Fibroblast of skin of abdomen (primary cell): Measurements from ENCODE around the gene ZNF526.
A peak's percentile ranks its signal among the peaks of the same experiment; 100 is the strongest.

ENCODE experiments used
- DNase-seq: peaks from one replicate; pipeline ENCODE4 v3.0.0-alpha.2; 2013

Gene ZNF526

DNA sequence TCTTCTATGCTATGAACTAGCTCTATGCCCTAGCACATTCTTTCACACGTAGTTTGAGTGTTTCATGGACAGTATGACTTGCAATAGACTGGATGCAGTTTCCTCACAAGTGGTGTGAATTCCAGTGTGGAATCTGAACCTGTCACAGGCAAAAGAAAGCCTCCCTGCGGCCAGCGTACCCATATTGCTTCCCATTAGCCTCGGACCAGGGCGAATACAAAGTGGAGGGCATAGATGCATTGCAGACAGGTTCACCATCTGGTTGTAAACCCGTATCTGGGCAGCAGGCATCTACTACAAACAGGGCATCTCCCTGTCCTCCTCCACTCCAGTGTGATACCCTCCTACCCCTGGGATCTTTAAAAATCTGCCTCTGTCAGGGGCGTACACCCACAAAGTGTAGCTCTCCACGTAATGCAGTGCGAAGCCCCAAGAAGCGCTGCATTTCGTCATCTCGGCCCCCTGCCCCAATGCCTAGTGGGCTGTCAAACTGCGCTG, 47.6 kb downstream of the ZNF526 start:
- DNase-seq, result no peak

- DNase-seq, result peak; percentile 99
Observed at GRCh38 chr19:42268142-42268703, 48.1 kb downstream of the ZNF526 start.

- DNase-seq, result peak; percentile 100
Observed at GRCh38 chr19:42268704-42269477, 48.8 kb downstream of the ZNF526 start, which contains the start of gene CIC. Gene CIC (plus strand): TSS chr19:42269252. CDS start chr19:42271784, 2,532 bp downstream.

GRCh38 chr19:42269478-42270345, 49.6 kb downstream of the ZNF526 start:
- DNase-seq, result no peak

DNA sequence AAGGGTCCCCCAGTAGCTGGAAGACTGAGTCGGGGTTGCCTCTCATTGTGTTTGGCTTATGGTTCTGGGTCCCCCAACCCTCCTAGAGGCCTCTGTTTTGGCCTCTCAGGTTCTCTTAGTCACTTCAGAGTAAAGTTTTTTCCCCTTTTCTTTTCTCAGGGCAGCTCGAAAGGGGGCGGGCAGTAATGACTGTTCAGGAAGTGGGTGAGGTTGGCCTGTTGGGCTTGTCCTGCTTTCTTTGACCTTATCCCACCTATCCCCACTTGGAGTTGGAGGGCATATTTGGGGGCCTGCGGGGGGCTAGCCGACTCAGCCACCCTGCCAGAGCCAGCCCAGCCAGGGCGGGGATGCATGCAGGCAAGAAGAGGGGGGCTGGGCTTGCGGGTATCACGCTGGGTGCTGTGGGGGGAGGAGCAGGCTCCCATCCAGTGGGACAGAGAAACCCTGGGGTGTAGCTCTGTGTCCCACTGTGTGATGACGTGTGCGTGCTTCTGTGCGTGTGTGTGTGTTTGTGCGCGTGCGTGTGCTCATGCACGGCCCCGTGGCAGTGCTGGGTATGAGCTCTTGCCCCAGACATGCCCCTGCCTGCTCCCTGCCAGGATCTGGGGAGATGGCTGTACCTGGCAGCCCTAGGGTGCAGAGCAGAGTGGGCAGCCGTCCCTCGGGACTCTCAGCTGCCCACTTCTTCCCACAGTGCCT, 50.4 kb downstream of the ZNF526 start:
- DNase-seq, result peak; percentile 55

GRCh38 chr19:42271045-42271419, 50.9 kb downstream of the ZNF526 start:
- no peak for DNase-seq

DNA sequence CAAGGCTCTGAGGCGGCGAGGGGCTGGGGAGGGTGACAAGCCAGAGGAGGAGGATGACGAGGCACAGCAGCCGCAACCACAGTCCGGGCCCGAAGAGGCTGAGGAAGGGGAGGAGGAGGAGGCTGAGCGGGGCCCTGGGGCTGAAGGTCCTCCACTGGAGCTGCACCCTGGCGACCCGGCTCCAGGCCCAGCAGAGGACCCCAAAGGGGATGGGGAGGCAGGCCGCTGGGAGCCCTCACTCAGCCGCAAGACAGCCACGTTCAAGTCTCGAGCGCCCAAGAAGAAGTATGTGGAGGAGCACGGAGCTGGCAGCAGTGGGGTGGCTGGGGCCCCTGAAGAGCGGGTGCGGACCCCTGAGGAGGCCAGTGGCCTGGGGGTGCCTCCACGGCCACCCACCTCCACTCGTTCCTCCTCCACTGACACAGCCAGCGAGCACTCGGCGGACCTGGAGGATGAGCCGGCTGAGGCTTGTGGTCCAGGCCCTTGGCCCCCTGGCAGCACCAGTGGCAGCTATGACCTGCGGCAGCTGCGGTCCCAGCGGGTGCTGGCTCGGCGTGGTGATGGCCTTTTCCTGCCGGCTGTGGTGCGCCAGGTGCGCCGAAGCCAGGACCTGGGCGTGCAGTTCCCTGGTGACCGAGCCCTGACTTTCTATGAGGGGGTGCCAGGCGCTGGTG, 51.9 kb downstream of the ZNF526 start:
- DNase-seq, result no peak

GRCh38 chr19:42272535-42272897, 52.4 kb downstream of the ZNF526 start:
- no peak for DNase-seq

DNA sequence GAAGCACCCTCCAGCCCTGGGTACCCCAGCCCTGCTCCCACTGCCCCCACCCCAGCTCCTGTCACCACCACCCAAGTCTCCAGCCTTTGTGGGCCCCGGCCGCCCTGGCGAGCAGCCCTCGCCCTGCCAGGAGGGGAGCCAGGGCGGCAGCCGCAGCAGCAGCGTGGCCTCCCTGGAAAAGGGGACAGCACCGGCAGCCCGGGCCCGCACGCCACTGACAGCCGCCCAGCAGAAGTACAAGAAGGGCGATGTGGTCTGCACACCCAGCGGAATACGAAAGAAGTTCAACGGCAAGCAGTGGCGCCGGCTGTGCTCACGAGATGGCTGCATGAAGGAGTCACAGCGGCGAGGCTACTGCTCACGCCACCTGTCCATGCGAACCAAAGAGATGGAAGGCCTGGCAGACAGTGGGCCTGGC, 52.9 kb downstream of the ZNF526 start:
- no peak for DNase-seq

DNA sequence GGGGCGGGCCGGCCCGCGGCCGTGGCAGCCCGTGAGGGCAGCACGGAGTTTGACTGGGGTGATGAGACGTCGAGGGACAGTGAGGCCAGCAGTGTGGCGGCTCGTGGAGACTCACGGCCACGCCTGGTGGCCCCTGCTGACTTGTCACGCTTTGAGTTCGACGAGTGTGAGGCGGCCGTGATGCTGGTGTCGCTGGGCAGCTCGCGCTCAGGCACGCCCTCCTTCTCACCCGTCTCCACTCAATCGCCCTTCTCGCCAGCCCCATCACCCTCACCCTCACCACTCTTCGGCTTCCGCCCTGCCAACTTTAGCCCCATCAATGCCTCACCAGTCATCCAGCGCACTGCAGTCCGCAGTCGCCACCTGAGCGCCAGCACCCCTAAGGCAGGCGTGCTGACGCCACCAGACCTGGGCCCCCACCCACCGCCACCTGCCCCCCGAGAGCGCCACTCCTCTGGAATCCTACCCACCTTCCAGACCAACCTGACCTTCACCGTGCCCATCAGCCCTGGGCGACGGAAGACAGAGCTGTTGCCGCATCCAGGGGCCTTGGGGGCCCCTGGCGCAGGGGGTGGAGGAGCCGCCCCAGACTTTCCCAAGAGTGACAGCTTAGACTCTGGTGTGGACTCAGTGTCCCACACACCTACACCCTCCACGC, 53.4 kb downstream of the ZNF526 start:
- DNase-seq, result no peak

GRCh38 chr19:42274065-42274682, 54.1 kb downstream of the ZNF526 start:
- no peak for DNase-seq

- no peak for DNase-seq
Observed at GRCh38 chr19:42275103-42275502, 55.0 kb downstream of the ZNF526 start.

GRCh38 chr19:42275517-42275916, 55.4 kb downstream of the ZNF526 start:
- no peak for DNase-seq

DNA sequence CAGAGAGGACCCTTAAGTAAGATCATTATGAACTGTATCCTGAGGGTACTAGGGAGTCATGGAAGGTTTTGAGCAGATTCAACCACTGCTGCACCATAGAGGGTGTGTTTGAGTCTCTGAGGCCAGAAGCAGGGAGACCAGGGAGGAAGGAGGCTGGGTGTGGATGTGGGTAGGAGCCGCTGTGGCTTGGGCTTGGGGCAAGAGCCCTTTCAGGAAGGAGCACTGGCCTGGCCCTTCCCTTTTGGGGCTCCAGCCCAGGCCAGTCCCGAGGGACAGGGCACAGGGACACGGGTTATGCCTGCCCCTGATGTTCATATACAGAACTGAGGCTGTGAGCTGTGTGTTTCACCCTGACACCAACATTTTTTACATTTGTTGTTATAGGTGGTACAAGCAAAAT, 56.2 kb downstream of the ZNF526 start:
- no peak for DNase-seq

- no peak for DNase-seq
Observed at GRCh38 chr19:42276821-42277220, 56.7 kb downstream of the ZNF526 start.
